ENCODE results near the gene UBXN1. TPM values are rescaled to one million over a fixed set of nuclear protein-coding genes. Genes with fewer than 3 reads are reported as not detected.

UBXN1 gene
- polyA plus RNA-seq, 1 donor (not counting 4 experiments of a cell fraction or from before 2014, with no cell fraction given), result 58.5 TPM

DNA sequence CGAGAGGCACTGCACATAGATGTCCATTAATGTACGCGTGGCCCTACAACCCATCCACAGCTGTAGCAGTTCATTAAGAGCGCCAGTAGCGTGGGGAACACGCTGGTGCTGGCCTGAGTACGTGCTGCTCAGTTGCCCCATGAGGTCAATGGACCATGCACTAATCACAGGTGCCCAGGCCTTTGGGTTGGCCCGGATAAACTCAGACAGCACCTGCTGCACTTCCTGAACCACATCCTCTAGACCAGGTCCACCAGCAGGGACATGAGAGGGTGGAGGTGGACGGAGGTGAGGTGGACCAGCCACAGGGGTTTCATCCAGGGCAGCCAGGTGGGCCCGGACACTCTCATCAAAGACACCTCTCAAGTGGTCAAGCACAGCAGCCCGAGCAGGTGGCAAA lies 29.4 kb downstream of the UBXN1 start:
- Histone ChIP-seq H3K9me1 (ENCODE audit: control insufficient read depth, extremely low read depth, insufficient read depth, low read length) (no peaks in the 10 kb centered on the region), H3K27me3 (ENCODE audit: control insufficient read depth, extremely low read depth, insufficient read depth, low read length) (no peaks in the 10 kb centered on the region), H3K36me3 (ENCODE audit: control insufficient read depth in 2 of 2, extremely low read depth in 1 of 2, insufficient read depth in 2 of 2, low read length in 2 of 2) (peaks cover 12 to 16% of the 10 kb centered on the region in 2 experiments), H3K4me1 (ENCODE audit: control insufficient read depth, extremely low read depth, insufficient read depth, low read length) (peaks cover 22% of the 10 kb centered on the region), H4K20me1 (ENCODE audit: control insufficient read depth, extremely low read depth, insufficient read depth, low read length) (no peaks in the 10 kb centered on the region), H3K9me3 (ENCODE audit: control insufficient read depth, low read depth, low read length) (no peaks in the 10 kb centered on the region), H3K9ac (ENCODE audit: control insufficient read depth, extremely low read depth, insufficient read depth, low read length) (no peak overlapping the region), H3K4me3 (ENCODE audit: control insufficient read depth in 2 of 3, extremely low read depth in 1 of 3, insufficient read depth in 2 of 3, low read depth in 1 of 3, low read length in 3 of 3) (no peak overlapping the region), H3K4me2 (ENCODE audit: control insufficient read depth, extremely low read depth, insufficient read depth, low read depth, low read length) (no peak overlapping the region), H3K79me2 (ENCODE audit: control insufficient read depth, insufficient read depth, low read length) (peaks cover 46% of the 10 kb centered on the region), H3K27ac (ENCODE audit: control insufficient read depth, insufficient read depth, low read length) (no peak overlapping the region), H2AFZ (ENCODE audit: control insufficient read depth, low read length) (no peak overlapping the region)
- no peak for DNase-seq (ENCODE audit: low read depth, low spot score)
- FAIRE-seq, result no peak
- dilution Hi-C loops (cut with MboI; ENCODE audit: extremely low pct_ligation_motif_present, low sequenced_read_pairs), result no loop called here
- no peak for TF ChIP-seq EZH2 (IDR thresholded peaks at IDR 0.05; ENCODE audit: low read length)
- TF ChIP-seq CTCF (optimal IDR thresholded peaks at IDR 0.05 in 1 of 3, IDR thresholded peaks at IDR 0.05 in 1 of 3, conservative IDR thresholded peaks at IDR 0.05 in 1 of 3; ENCODE audit: extremely low read depth in 1 of 3, insufficient read depth in 2 of 3, low read length in 3 of 3), result no peak

DNA sequence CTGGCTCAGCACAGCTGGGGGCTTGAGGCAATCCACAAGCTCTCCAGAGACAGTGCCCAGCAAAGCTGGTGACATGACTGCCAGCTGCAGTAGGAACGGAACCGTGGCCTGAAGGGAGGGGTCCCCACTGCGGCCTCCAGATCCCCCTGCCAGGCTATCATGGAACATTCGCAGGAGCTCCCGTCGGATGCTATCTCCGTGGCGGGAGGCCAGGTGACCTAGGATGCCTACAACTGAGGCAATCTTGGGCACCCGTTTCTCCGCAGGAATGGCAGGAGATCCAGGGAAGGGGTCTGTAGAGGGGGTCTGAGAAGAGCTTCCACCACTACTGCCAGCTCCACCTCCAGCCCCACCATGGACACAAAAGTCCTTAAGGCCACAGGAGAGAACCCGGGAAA lies 29.9 kb downstream of the UBXN1 start:
- no peak overlapping the region for H3K4me2 ChIP-seq (ENCODE audit: control insufficient read depth, extremely low read depth, insufficient read depth, low read depth, low read length)
- H3K9me1 ChIP-seq (ENCODE audit: control insufficient read depth, extremely low read depth, insufficient read depth, low read length), result no peaks in the 10 kb centered on the region
- H3K27me3 ChIP-seq (ENCODE audit: control insufficient read depth, extremely low read depth, insufficient read depth, low read length), result no peaks in the 10 kb centered on the region
- H3K4me1 ChIP-seq (ENCODE audit: control insufficient read depth, extremely low read depth, insufficient read depth, low read length), result peaks cover 22% of the 10 kb centered on the region
- FAIRE-seq (no peak), DNase-seq (ENCODE audit: low read depth, low spot score) (no peak)
- H3K27ac ChIP-seq (ENCODE audit: control insufficient read depth, insufficient read depth, low read length), result no peak overlapping the region
- H3K36me3 ChIP-seq (ENCODE audit: control insufficient read depth in 2 of 2, extremely low read depth in 1 of 2, insufficient read depth in 2 of 2, low read length in 2 of 2), result peaks cover 16 to 21% of the 10 kb centered on the region in 2 experiments
- dilution Hi-C loops (cut with MboI; ENCODE audit: extremely low pct_ligation_motif_present, low sequenced_read_pairs), result no loop called here
- no peaks in the 10 kb centered on the region for H4K20me1 ChIP-seq (ENCODE audit: control insufficient read depth, extremely low read depth, insufficient read depth, low read length)
- peaks cover 52% of the 10 kb centered on the region for H3K79me2 ChIP-seq (ENCODE audit: control insufficient read depth, insufficient read depth, low read length)
- no peaks in the 10 kb centered on the region for H3K9me3 ChIP-seq (ENCODE audit: control insufficient read depth, low read depth, low read length)
- no peak overlapping the region for H3K4me3 ChIP-seq (ENCODE audit: control insufficient read depth in 2 of 3, extremely low read depth in 1 of 3, insufficient read depth in 2 of 3, low read depth in 1 of 3, low read length in 3 of 3)
- TF ChIP-seq EZH2 (IDR thresholded peaks at IDR 0.05; ENCODE audit: low read length) (no peak), CTCF (optimal IDR thresholded peaks at IDR 0.05 in 1 of 3, IDR thresholded peaks at IDR 0.05 in 1 of 3, conservative IDR thresholded peaks at IDR 0.05 in 1 of 3; ENCODE audit: extremely low read depth in 1 of 3, insufficient read depth in 2 of 3, low read length in 3 of 3) (no peak)
- no peak overlapping the region for H2AFZ ChIP-seq (ENCODE audit: control insufficient read depth, low read length)
- no peak overlapping the region for H3K9ac ChIP-seq (ENCODE audit: control insufficient read depth, extremely low read depth, insufficient read depth, low read length)

All from keratinocyte (primary cell).